Inflammatory macrophage (primary cell): Measurements from ENCODE around the gene CDK14.
"Not testable (repeated sequence)": the region's sequence is repeated elsewhere in the genome, so short reads cannot be mapped to it uniquely, and the experiment has no call there.

ENCODE experiments used
- DNase-seq, 2 donors: peaks; one replicate each; pipeline ENCODE4 v3.0.0-alpha.2; 2020 to 2022

Gene CDK14

DNA sequence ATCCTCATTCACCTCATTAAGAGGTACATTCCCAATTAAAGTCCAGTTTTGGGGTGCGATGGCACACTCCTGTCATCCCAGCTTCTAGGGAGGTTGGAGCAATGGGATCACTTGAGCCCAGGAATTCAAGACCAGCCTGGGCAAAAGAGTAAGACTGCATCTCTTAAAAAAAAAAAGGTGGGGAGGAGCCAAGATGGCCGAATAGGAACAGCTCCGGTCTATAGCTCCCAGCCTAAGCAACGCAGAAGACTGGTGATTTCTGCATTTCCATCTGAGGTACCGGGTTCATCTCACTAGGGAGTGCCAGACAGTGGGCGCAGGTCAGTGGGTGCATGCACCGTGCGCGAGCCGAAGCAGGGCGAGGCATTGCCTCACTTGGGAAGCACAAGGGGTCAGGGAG lies 577.1 kb downstream of the CDK14 start:
- not testable (repeated sequence) for DNase-seq

DNA sequence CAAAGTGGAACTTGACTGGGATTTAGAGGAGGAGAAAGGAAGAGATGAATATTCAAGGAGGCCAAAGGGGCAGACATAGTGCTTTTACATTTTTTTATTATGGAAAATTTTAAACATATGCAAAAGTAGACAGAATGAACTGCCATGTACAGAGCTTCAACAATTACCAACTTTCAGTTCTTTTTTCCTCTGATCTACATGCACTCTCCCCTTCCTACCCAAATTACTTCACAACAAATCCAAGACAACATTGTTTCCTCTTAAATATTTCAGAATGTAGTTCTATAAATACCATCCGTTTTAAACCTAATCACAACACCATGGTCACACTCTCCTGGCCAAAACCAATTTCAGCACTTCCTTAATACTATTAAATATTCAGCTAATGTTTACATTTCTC lies 584.6 kb downstream of the CDK14 start:
- DNase-seq: peak; percentile 3 to 17

DNA sequence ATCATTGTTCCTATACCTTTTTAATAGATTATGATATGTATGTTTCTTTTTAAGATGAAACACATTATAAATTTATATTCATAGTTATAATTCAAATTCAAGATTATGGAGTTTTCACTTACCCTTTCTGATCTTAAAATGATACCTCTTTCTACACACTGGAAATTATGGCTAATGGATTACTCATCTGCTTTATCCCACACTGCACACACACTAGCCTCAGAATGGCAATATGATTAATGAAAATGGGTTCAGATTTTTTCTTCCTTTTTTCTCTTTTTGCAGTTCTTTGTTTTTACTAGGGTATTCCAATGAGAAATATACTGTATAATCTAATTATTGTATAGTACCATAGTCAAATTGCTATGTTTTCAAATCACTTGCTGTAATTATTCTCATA lies 585.8 kb downstream of the CDK14 start:
- no peak for DNase-seq

DNA sequence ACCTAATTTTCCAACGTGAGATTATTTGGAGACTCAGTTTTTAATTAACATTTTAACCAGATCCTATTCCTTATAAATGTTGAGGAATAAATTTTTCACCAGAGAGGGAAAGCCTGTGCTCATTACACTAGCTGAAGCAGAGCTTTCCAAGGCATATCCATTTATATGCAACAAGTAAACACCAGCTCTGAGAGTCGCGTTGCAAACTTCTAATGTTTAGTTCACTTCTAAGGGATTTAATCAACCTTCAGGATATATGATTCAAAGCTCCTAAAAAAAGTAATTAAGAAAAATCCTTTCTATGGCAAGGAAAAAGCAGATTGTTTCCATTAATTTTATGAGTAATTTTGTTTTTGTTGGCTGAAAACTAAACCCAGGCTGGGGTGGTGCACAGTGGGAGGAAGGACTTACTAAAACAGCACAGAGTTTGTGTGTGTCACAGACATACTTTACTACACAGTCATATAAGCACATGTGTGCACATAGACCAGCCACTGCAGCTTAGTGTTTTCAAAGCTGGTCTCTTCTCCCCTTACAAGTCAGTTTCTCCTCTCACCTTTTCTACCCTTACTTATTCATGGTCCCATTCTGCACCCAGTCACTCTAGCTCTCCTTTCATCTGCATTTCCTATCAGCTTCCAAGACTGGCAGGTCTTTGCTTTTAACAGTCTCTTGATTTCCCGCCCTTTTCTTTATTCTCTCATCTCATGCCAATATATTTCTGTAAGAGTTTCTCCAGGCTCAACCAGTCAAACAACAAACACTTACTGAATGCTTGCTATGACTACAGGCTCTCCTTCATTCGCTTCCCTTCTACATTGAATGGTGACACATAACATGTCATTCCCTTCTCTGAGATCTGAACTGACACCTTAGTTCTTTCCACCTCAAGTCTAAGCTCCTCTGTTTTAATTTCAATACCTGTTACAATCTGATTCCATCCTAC lies 587.0 kb downstream of the CDK14 start:
- no peak for DNase-seq

DNA sequence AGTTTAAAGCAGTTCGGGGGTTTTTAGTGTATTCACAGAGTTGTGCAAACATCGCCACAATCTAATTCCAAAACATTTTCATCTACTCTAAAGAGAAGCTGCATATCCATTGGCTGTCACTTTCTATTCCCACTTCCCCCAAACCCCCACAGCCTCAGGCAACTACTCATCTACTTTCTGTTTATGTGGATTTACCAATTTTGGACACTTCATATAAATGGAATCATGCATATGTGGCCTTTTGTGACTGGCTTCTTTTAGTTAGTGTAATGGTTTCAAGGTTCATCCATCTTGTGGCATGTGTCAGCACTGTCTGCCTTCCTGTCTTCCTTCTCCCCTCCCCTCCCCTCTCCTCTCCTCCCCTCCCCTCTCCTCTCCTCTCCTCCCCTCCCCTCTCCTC lies 589.6 kb downstream of the CDK14 start:
- no peak for DNase-seq

DNA sequence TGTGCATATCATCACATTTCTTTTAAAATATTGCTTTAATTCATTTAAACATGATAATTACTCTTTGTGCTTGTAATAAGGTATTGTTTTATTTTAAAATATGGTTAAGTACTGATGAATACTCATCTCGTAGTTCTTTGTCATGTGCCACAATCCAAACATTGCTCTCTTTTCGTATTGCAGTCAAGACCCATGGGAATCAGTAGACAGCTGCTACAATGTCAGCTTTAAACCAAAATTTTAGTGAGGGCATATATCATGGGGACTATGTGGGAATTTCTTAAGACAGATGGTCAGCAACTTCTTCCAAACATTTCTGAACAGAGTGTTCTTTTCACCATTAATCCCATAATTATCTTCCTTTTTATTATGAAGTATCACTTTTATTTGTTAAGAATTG lies 590.9 kb downstream of the CDK14 start:
- DNase-seq: no peak

DNA sequence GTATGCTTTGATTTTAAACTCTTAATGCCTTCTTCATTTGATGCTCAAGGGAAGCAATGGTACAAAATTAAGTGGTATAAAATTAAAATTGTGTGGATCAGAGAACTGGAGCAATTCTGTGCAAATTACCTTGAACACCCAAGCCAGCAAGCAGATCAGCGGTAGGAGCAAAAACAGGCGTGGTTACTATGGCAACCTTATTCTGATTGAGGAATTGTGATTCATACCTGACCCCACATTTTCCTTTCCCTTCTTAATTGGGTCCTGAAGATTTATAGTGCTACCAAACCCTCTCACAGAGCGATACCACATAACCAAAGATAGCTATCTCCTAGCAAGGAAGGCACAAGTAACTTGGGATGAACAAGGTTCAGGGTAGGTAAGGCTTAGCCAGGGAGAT lies 595.6 kb downstream of the CDK14 start:
- DNase-seq: no peak

DNA sequence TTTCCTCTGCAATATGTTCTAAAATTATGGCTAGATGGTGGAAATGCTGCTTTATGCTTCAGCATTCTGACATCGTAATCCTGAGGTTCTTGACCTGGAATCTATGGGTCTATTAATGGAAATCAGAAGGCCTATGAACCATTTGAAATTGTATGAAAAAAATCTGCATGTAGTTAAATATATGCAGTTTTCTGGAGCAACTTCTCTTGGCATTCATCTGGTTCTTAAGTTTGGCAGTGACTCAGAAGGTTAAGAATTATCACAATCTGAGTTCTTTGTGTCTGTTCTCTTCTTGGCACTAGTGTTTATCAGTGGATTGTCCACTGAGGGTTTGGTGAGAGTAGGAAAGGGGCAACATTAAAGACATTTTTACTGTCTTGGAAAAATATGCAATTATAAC lies 597.0 kb downstream of the CDK14 start:
- DNase-seq: no peak

DNA sequence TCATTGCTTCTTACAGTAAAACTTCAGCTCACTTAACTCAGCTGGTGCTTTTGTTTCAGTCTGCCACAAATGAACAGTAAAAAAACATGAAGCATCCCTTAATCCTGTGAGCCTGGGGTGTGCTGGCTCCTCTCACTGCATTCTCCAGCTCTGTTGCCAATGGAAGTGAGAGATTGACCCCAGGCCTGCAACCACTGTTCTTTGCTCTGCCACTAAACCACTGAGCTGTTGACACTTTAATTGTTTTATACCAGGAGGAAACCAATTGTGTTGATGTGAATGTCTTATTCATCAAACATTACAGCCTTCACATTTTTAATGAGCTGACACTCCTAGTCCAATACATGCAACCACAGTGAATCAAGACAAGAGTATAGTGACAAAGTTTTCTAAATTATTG lies 598.7 kb downstream of the CDK14 start:
- DNase-seq: no peak

DNA sequence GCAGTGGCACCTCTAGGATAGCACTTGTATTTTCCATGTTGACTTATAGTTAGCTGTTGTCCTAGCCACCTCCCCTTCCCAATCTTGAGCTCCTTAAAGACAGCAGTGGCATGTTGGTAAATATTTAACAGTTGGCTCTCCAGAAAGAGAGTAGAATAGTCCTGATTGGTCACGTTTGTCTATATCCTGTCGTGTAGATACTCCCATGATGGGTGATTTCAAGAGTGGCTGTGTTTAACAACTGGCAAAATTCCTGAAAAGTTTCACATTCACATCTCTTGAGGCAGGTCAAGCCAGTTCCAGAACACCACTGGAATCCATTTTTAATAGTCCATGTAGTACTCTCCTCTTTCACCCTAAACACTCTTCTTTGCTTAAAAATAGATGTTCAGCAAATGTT lies 599.9 kb downstream of the CDK14 start:
- DNase-seq: no peak

DNA sequence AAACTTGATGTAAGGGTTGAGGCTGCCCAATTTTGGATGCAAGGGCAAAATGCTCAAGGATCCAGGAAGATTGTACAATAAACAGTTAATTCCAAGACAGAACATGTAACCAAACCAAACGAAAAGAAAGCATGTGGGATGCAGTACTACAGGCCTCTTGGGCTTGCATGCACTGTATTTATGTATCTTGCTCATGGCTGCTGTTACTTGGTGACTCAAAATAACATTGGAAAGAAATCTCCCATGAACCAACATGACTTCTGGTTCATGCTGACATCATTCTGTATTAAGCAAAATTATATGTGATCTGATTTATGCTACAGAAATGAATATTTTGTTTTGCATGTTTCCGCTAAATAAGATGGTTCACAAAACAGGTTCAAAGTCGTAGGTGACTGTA lies 602.2 kb downstream of the CDK14 start:
- no peak for DNase-seq

DNA sequence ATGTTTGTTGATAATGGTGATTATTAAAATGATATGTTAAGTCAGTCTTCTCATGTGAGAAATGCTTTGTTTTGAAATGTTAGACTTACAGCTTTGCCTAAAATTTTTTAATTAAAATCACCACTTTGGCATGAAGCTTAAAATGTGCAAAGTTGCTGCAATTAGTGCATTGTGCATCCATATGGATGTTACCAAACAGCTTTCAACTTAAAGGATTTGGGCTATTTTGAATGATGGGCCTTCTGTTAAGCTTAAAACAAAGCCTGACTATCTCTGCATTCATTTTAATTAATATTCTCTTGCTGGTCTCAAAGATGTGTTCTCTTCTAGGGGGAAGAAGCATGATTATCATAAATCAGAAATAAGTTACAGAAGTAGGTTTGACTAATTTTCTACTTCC lies 603.5 kb downstream of the CDK14 start:
- DNase-seq: no peak

DNA sequence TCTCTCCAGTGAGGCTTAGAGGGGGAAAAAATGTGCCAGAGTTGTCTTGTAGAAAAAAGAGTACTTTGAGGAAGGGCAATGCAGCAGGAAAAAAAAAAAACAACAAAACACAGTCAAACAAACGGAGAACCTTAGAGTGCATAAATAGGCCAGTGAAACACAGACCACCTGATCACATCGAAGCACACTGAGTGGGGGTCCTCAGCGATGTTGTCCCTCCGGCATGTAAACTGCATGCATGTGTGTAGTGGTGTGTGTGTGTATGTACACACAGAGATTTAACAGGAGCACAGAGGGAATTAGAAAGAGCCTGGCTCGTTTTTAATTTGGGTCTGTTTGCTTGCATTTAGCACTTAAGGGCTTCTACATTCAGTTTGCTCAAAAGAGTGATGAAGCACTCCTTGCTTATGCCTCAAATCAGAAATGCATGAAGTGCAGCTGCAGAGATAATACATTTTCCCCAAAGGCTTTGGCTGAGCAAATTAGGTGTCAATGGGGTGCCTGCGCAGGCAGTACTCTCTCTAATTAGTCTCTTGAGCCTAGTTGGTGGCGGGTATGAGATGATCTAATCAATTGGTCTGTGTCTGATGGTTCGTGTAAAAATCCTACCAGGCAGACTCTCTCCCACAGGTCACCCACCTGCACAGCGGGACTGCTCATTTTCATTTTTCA lies 605.5 kb downstream of the CDK14 start:
- no peak for DNase-seq

DNA sequence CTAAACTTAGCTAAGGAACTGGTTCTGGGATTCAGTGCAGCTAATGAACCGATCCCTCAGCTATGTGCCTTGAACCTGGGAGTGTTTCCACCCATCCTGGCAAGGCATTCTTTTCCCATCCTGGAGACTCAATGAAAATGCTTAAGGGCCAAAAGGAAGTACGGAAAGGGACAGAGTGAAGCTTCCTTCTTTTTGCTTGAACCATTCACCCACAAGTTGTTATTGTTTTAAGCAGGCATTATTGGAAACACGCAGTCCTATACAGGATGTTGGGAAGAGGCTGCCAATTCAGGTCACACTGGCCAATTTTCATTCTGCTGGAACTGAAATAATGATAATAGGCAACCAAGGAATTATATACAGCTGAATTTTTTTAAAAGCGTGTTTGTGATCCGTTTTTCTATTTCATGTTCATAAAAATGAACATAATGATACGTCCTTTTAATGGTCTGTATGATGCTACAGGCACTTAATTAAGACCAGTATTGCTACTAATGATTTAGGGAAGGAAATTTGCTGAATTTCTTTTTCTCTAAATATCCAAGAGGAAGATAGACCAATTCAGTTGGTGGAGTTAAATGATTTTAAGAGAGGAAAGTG lies 610.3 kb downstream of the CDK14 start:
- no peak for DNase-seq

DNA sequence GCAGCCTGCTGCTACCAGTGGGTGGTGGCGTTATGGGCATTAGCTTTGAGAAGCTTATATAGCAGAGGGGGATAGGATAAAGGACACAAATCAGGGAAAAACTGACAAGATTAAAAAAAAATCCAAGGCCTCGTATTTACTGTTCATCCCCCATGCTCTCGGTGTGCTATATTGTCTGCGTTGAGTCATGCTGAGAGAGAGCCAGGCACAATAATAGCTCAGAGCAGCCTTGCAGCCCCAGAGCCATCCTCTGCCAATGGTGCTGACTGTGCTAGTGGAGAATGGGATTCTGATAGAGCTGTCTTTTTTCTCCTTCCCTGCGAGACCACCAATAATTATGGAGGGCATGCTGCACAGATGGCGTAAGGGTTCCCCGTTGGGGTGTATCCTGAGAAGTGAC lies 616.5 kb downstream of the CDK14 start:
- no peak for DNase-seq

DNA sequence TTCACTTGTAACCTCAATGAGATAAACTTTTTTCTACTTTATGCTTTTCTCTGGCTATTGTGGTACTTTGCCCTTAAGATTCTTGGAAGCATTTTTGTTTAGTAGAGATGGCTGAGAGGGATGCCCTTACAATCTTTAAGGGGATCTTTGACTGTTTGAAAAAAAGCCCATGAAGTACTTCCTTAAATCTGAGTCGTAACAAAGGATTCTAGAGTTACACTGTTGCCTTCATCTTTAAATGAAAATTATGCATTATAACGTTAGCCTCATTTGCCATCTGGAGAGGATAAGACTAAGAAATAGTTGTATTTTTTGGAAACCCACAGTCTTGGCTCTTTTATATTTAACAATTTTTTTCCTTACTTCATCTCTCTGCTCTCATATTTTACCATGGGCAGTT lies 630.3 kb downstream of the CDK14 start:
- DNase-seq: no peak

DNA sequence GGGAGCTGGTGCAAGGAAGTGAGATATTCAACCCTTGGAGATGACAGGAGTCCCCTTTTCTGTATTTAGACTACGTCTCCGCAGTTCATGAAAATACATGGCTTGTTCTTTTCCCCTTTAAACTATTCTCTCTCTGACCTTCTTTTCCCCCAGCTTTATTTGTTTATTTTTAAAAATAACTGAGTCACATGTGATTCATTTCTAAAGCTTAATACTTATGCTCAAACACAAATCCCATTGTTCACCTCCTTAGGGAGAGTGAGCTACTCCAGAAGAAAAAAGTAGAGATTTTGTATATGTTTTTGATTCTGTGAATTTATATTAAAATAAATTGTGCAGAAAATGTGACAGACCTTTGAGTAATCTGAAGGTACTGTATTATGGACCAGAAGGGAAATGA lies 632.2 kb downstream of the CDK14 start:
- no peak for DNase-seq

DNA sequence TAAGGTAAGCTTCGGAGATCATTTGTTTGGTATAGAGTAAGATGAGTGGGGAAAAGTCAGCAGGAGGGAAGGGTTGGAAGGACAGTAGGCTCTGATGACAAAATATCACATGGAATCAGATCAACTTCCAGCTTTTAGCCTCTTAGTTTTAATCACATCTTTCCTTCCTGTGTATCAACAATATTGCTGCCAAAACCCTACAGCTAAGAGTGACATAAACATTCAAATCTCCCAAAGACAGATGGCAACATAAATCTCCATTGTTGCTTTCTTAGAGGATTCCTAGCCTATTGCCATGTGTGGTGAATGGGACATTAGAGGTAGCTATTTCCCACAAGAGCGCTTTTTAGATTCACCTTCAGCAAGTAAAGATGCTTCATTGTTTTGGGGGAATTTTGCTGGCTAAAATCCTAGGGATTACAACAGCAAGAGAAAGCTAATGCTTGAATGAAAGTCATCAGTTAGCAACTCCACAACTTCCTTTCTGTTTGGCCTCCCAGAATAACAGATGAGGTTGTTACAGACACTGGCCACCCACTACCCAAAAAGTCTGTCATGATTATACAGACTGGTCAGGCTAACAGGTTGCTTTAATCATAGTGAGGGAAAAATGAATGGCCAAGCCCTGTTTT lies 632.9 kb downstream of the CDK14 start:
- no peak for DNase-seq

DNA sequence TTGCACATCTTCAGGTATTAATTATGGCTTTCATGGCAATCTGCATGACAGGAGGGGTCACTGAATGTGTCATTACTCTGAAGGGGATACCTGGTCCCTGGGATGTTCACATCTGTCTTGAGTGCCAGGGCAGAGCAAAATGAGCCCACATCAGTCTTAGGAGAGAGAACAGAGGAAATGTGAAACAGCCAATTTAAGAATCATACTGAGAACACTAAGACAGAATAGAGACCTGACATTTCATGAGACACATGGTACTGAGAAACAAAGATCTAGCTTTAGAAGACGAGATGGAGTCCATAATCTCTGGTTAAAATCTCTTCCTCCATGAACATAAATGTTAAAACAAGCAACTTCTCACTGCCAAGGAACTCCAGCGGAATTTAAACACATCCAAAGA lies 634.0 kb downstream of the CDK14 start:
- DNase-seq: no peak

DNA sequence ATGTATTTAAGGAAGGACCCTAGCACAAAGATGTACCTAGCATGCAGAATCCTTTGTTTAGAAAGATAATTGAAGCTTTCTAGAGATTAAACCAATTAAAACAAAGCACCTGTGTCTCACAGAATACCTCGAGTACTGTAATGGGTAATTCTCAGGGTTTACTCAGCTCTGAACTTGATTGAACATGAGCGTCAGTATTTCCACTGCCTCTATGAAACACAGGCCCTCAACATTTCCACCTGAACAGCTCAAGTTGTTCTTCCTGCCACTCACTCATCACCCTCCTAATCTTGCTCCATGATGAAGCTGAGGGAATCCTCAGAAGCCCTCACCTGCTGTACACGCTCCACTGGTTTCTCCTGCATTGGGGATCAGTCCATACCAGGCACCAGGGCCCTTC lies 634.4 kb downstream of the CDK14 start:
- DNase-seq: no peak

DNA sequence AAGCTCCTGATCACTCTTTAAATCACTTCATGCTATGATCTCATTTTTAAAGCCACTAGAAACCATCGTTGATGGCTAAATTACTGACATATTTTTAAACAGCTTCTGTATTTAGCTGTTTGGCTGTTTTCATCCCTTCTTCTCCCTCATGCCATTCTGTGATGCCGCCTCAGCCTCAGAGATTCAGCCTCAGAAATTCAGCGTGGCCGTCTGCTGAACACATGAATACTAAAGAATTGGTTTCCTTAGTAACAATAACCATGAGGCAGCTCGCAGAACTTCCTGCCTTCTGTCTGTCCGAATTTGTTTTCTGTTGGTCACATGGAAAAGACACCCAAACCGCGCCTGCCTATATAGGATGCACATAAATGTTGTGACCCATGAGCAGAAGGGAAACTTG lies 637.1 kb downstream of the CDK14 start:
- DNase-seq: no peak

DNA sequence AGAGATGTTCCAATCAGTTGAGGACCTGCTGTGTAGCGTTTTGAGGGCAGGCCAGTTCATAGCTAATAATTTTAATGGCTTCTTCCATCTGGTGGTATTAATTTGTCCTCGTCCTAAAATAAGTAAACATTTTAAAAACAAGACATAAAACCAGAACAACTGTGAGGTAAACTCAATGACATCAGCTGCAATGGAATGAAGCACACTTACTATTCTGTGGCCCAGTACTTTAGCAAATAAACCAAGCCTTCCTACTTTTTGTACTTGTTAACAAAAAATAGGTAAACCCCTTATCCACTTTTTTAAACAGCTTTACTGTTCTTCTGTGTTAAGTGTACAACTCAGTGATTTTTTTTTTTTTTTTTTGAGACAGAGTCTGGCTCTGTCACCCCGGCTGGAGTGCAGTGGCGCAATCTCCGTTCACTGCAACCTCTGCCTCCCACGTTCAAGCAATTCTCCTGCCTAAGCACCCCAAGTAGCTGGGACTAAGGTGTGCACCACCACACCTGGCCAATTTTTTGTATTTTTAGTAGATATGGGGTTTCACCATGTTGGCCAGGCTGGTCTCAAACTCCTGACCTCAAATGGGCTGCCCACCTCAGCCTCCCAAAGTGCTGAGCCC lies 639.2 kb downstream of the CDK14 start:
- no peak for DNase-seq

DNA sequence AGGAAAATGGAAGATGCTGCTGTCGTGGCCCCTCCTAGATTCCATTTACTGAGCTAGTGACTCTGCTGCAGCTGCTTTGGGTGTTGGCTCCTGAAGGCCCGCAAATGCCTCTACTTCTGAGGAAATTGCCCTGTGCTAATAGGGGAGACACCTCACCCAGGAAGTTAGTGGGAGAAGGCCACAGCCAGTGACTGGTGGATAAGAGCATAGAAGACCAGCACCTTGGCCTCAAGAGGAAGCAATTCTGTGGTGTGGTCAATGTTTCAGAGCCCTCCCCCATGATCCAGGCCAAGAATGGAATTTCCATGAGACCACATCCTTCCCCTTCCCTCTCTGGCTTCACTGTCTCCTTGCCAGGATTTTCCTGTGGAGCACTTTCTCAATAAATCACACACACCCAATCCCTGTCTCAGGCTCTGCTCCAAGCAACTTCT lies 643.1 kb downstream of the CDK14 start:
- peak; percentile 30 to 52 for DNase-seq
